ENCODE data around the gene MYLK.

MYLK gene

DNA sequence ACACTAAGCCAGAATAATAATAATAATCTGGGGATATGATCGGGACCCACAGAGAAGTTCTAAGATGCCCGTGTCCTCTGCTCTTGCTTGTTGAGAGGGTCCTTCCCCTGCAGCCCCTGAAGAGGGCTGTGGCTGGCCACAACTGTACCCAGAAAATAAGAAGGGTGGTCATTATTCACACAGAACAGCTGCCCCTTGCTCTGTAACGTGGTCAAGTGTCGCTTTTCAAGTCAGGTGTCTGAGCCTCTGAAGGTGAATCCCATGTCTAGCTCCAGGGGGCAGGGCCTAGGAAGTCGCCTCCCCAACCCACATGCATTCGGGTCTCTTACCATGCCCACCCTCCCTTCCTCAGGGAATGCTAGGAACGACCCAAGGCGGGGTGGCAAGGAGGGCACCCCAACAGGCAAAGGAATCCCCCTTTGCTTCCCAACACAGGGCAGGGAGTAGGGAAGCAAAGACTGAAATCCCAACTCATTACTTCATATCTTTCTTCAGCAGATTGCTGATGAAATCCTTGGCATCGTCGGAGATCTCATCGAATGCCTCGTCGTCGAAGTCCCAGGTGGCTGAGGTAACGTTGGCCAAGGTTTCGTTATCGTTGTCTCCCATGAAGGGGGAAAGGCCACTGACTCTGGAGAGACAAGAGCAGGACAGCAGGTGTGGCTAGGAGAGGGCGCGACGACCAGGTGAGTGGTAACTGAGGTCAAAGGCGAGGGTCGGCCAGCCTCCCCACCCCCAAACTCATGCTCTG lies 255.0 kb downstream of the MYLK start:
- no peak overlapping the region for H3K27ac ChIP-seq (ENCODE audit: poor library complexity, severe bottlenecking)
- no peak overlapping the region for H3K4me3 ChIP-seq (ENCODE audit: severe bottlenecking)
- TF ChIP-seq, protein P1, sequence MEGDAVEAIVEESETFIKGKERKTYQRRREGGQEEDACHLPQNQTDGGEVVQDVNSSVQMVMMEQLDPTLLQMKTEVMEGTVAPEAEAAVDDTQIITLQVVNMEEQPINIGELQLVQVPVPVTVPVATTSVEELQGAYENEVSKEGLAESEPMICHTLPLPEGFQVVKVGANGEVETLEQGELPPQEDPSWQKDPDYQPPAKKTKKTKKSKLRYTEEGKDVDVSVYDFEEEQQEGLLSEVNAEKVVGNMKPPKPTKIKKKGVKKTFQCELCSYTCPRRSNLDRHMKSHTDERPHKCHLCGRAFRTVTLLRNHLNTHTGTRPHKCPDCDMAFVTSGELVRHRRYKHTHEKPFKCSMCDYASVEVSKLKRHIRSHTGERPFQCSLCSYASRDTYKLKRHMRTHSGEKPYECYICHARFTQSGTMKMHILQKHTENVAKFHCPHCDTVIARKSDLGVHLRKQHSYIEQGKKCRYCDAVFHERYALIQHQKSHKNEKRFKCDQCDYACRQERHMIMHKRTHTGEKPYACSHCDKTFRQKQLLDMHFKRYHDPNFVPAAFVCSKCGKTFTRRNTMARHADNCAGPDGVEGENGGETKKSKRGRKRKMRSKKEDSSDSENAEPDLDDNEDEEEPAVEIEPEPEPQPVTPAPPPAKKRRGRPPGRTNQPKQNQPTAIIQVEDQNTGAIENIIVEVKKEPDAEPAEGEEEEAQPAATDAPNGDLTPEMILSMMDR (IDR thresholded peaks at IDR 0.05; ENCODE audit: poor library complexity, severe bottlenecking) = no peak
- H3K36me3 ChIP-seq (ENCODE audit: low read depth) = no peaks in the 10 kb centered on the region
- H3K9me3 ChIP-seq (ENCODE audit: severe bottlenecking) = no peaks in the 10 kb centered on the region
- ATAC-seq (ENCODE audit: low read depth) = no peak
- peaks cover 6% of the 10 kb centered on the region for H3K4me1 ChIP-seq (ENCODE audit: insufficient read depth, poor library complexity, severe bottlenecking)
- no peak for DNase-seq (ENCODE audit: low spot score)
- H3K27me3 ChIP-seq (ENCODE audit: insufficient read depth, poor library complexity, severe bottlenecking) = no peaks in the 10 kb centered on the region

GRCh38 chr3:123627673-123628670 lies 256.2 kb downstream of the MYLK start:
- no peak overlapping the region for H3K4me3 ChIP-seq (ENCODE audit: severe bottlenecking)
- peaks cover 18% of the 10 kb centered on the region for H3K4me1 ChIP-seq (ENCODE audit: insufficient read depth, poor library complexity, severe bottlenecking)
- ATAC-seq (ENCODE audit: low read depth) (no peak), DNase-seq (ENCODE audit: low spot score) (no peak)
- no peak overlapping the region for H3K27ac ChIP-seq (ENCODE audit: poor library complexity, severe bottlenecking)
- TF ChIP-seq, protein P1 (IDR thresholded peaks at IDR 0.05; ENCODE audit: poor library complexity, severe bottlenecking) = no peak
- H3K36me3 ChIP-seq (ENCODE audit: low read depth) = no peaks in the 10 kb centered on the region
- no peaks in the 10 kb centered on the region for H3K27me3 ChIP-seq (ENCODE audit: insufficient read depth, poor library complexity, severe bottlenecking)
- no peaks in the 10 kb centered on the region for H3K9me3 ChIP-seq (ENCODE audit: severe bottlenecking)

DNA sequence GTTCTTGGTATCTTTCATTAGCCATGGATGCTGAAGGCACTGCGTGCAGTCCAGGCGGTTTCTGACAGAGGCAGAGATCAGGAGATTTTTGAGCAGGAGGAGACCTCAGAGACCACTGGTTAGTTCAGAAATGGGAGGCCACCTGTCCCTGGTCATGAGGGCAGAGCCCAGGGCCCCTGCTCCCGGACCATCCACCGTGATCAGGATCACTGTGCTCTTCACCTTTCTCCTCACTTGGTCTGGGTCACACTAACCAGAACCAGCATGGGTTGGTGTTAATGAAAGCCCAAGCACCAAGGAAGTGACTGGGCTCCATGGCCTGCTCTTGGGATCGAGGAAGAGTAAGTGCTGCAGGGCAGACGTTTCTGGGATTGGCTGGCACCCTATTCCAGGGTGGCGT lies 257.3 kb downstream of the MYLK start:
- DNase-seq (ENCODE audit: low spot score) = no peak
- H3K9me3 ChIP-seq (ENCODE audit: severe bottlenecking) = no peaks in the 10 kb centered on the region
- no peak overlapping the region for H3K27ac ChIP-seq (ENCODE audit: poor library complexity, severe bottlenecking)
- no peaks in the 10 kb centered on the region for H3K36me3 ChIP-seq (ENCODE audit: low read depth)
- H3K4me1 ChIP-seq (ENCODE audit: insufficient read depth, poor library complexity, severe bottlenecking) = peaks cover 23% of the 10 kb centered on the region
- H3K4me3 ChIP-seq (ENCODE audit: severe bottlenecking) = no peak overlapping the region
- TF ChIP-seq, protein P1 (IDR thresholded peaks at IDR 0.05; ENCODE audit: poor library complexity, severe bottlenecking) = no peak
- H3K27me3 ChIP-seq (ENCODE audit: insufficient read depth, poor library complexity, severe bottlenecking) = no peaks in the 10 kb centered on the region
- ATAC-seq (ENCODE audit: low read depth) = no peak

DNA sequence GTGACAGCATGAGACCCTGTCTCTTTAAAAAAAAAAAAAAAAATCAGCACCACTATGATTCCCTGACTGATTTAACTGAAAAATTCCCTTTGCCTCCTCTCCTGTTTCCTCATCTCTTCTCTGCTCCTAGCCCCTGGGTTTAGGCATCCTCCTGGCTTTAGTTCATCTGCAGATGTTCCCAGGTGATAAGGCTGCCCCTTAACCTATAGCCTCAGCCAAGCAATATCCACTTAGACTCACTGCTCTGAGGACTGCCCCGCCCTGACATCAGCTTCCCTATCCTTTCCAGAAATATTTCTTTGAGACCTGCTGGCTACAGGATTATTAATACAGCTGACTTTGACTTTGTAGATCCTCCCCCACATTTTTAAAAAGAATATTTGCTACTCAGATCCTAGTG lies 259.8 kb downstream of the MYLK start:
- Histone ChIP-seq H3K27ac (ENCODE audit: poor library complexity, severe bottlenecking) (no peak overlapping the region), H3K27me3 (ENCODE audit: insufficient read depth, poor library complexity, severe bottlenecking) (no peaks in the 10 kb centered on the region), H3K9me3 (ENCODE audit: severe bottlenecking) (no peaks in the 10 kb centered on the region), H3K36me3 (ENCODE audit: low read depth) (no peaks in the 10 kb centered on the region), H3K4me1 (ENCODE audit: insufficient read depth, poor library complexity, severe bottlenecking) (peaks cover 23% of the 10 kb centered on the region), H3K4me3 (ENCODE audit: severe bottlenecking) (no peak overlapping the region)
- TF ChIP-seq, protein P1 (IDR thresholded peaks at IDR 0.05; ENCODE audit: poor library complexity, severe bottlenecking) = no peak
- DNase-seq (ENCODE audit: low spot score) (no peak), ATAC-seq (ENCODE audit: low read depth) (peak; percentile 17; the same call in 1 of the 3 replicates)

All from RWPE2 (cell line).